OCI-LY3 (cell line): ENCODE data around the gene GNAI2.
"Not testable (repeated sequence)": the region's sequence is repeated elsewhere in the genome, so short reads cannot be mapped to it uniquely, and the experiment has no call there.

Experiments used
- H2AFZ ChIP-seq: fragments of 200-600, 300-600 bp; shearing (Covaris generic); 2 replicates; pipeline ENCODE4 v1.6.0; 2014; ENCODE audit warnings: antibody characterized with exemption, low read depth, low read length
- H3K27ac ChIP-seq: fragments of 200-600, 300-600 bp; sonication (generic); 2 replicates; pipeline ENCODE4 v1.5.1; 2014; ENCODE audit warnings: mild to moderate bottlenecking, low read length, moderate library complexity, mixed read lengths
- H3K27me3 ChIP-seq: fragments of 200-600, 300-600 bp; sonication (generic); 2 replicates; pipeline ENCODE4 v1.6.1; 2014; ENCODE audit warnings: low read depth, low read length, mixed read lengths
- H3K36me3 ChIP-seq: fragments of 200-600, 300-600 bp; sonication (generic); replicated peaks from 2 replicates; pipeline ENCODE3; 2014; ENCODE audit warnings: low read depth, low read length, mixed read lengths
- H3K4me1 ChIP-seq: fragments of 300-600, 200-600 bp; sonication (generic); 2 replicates; pipeline ENCODE4 v1.6.1; 2014; ENCODE audit warnings: low read length, mixed read lengths
- H3K4me2 ChIP-seq: fragments of 200-600, 300-600 bp; sonication (generic); 2 replicates; pipeline ENCODE4 v1.6.1; 2014; ENCODE audit warnings: low read length, mixed read lengths
- H3K4me3 ChIP-seq: fragments of 300-600, 200-600 bp; sonication (generic); 2 replicates; pipeline ENCODE4 v1.5.1; 2014; ENCODE audit warnings: antibody characterized with exemption, mild to moderate bottlenecking, low read length, moderate library complexity
- H3K79me2 ChIP-seq: fragments of 300-600, 200-600 bp; shearing (Covaris generic); 2 replicates; pipeline ENCODE4 v1.6.1; 2014; ENCODE audit warnings: mild to moderate bottlenecking, low read length, mixed read lengths
- H3K9ac ChIP-seq: fragments of 300-600, 200-600 bp; shearing (Covaris generic); 2 replicates; pipeline ENCODE4 v1.6.0; 2014; ENCODE audit warnings: mild to moderate bottlenecking, low read length, moderate library complexity
- H3K9me3 ChIP-seq: fragments of 200-600, 300-600 bp; shearing (Covaris generic); 2 replicates; pipeline ENCODE4 v1.6.1; 2014; ENCODE audit warnings: low read length, mixed read lengths; ENCODE audit not compliant: insufficient read depth
- H4K20me1 ChIP-seq: fragments of 200-600, 300-600 bp; sonication (generic); 2 replicates; pipeline ENCODE4 v1.6.1; 2016; ENCODE audit warnings: low read length, mixed read lengths; ENCODE audit not compliant: insufficient read depth
- CTCF ChIP-seq: fragments of 200-600, 300-600 bp; sonication (generic); IDR thresholded peaks from 2 replicates; pipeline ENCODE4 v1.5.1; 2014; ENCODE audit warnings: antibody characterized with exemption, low read length, low read depth
- EZH2phosphoT487 ChIP-seq: fragments of 200-600 bp; shearing (Covaris generic); IDR thresholded peaks from 2 replicates; pipeline ENCODE4 v1.6.1; 2018; ENCODE audit warnings: antibody characterized with exemption, mixed run types, low read depth

The GNAI2 gene

GRCh38 chr3:50226888-50227389 is 9.1 kb upstream of the GNAI2 start:
- no peaks in the 10 kb centered on the region for H3K36me3 ChIP-seq
- peak overlapping the region; percentile 91 for H3K4me2 ChIP-seq
- H3K79me2 ChIP-seq = peaks cover 11% of the 10 kb centered on the region; the same call in 1 of the 2 replicates
- H3K27me3 ChIP-seq = peaks cover 3% of the 10 kb centered on the region; the same call in 1 of the 2 replicates
- H3K4me3 ChIP-seq = peak overlapping the region; percentile 83
- H2AFZ ChIP-seq = peak overlapping the region; percentile 69
- no peak for TF ChIP-seq EZH2phosphoT487
- no peak for TF ChIP-seq CTCF
- H3K27ac ChIP-seq = peak overlapping the region; percentile 79
- peak overlapping the region; percentile 85 for H3K9ac ChIP-seq
- no peaks in the 10 kb centered on the region for H4K20me1 ChIP-seq
- no peaks in the 10 kb centered on the region for H3K9me3 ChIP-seq
- peaks cover 22% of the 10 kb centered on the region for H3K4me1 ChIP-seq

GRCh38 chr3:50227390-50228183 is 8.4 kb upstream of the GNAI2 start:
- Histone ChIP-seq H3K9me3 (no peaks in the 10 kb centered on the region), H3K4me2 (peak overlapping the region; percentile 91), H3K27me3 (peaks cover 3% of the 10 kb centered on the region; the same call in 1 of the 2 replicates), H3K4me3 (peak overlapping the region; percentile 83), H3K4me1 (peaks cover 22% of the 10 kb centered on the region), H3K9ac (peak overlapping the region; percentile 86), H3K27ac (peak overlapping the region; percentile 79), H3K79me2 (peaks cover 11% of the 10 kb centered on the region; the same call in 1 of the 2 replicates), H4K20me1 (no peaks in the 10 kb centered on the region), H2AFZ (peak overlapping the region; percentile 69; the same call in 1 of the 2 replicates), H3K36me3 (no peaks in the 10 kb centered on the region)
- TF ChIP-seq CTCF (peak; percentile 82), EZH2phosphoT487 (no peak)

GRCh38 chr3:50228184-50228763 is 7.7 kb upstream of the GNAI2 start:
- Histone ChIP-seq H3K27ac (peak overlapping the region; percentile 51; the same call in 1 of the 2 replicates), H3K9ac (peak overlapping the region; percentile 86), H3K4me1 (peaks cover 22% of the 10 kb centered on the region)

GRCh38 chr3:50229490-50229889 is 6.5 kb upstream of the GNAI2 start:
- no peaks in the 10 kb centered on the region for H4K20me1 ChIP-seq
- no peak overlapping the region for H3K9ac ChIP-seq

More at GRCh38 chr3:50228184-50228763, 7.7 kb upstream of the GNAI2 start:
- peak overlapping the region; percentile 83 for H3K4me3 ChIP-seq
- not testable (repeated sequence) for H2AFZ ChIP-seq, H4K20me1 ChIP-seq, H3K36me3 ChIP-seq, H3K9me3 ChIP-seq, H3K27me3 ChIP-seq
- peaks cover 11% of the 10 kb centered on the region; the same call in 1 of the 2 replicates for H3K79me2 ChIP-seq
- peak overlapping the region; percentile 77 for H3K4me2 ChIP-seq

More at GRCh38 chr3:50229490-50229889, 6.5 kb upstream of the GNAI2 start:
- Histone ChIP-seq H3K27ac (no peak overlapping the region), H3K27me3 (0 out of 2 replicates have a peak, but pooled peaks cover 3% of the 10 kb centered on the region), H2AFZ (no peak overlapping the region), H3K4me2 (0 out of 2 replicates have a peak overlapping the region, but pooled peaks have one; percentile 27), H3K4me1 (peaks cover 22% of the 10 kb centered on the region), H3K79me2 (peaks cover 11% of the 10 kb centered on the region; the same call in 1 of the 2 replicates), H3K9me3 (no peaks in the 10 kb centered on the region), H3K36me3 (no peaks in the 10 kb centered on the region), H3K4me3 (no peak overlapping the region)
- TF ChIP-seq EZH2phosphoT487 = no peak
- TF ChIP-seq CTCF = no peak
